GM18870 (cell line): ENCODE data around the gene CCL24.
"Not testable (repeated sequence)": the region's sequence is repeated elsewhere in the genome, so short reads cannot be mapped to it uniquely, and the experiment has no call there.

ENCODE experiments used
- ATAC-seq: cut with Tn5 transposase; IDR thresholded peaks from one replicate; pipeline ENCODE4 v1.9.1; 2021; ENCODE audit warnings: moderate library complexity; ENCODE audit not compliant: unreplicated experiment

Gene CCL24

DNA sequence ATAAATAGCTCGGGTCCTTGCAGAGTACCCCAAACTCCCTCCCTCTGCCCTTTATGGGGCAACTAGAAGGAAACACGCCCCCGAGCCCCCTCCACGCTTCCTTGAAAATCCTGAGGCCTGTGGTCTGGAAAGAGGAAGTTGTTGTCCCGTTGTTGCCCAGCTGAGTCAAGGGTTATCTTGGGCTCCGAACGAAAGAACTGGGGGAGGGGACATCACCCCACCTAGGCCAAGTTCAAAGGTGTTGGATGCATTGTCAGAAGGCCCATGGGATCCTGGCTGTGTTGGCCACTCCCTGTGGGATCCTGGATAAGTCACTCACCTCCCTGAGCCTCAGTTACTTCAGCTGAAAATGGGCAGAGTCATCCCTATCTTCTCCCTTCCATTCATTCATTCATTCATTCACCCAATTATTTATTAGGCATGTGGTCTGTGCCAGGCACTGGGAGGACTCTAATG is at the start of gene CCL24:
CCL24 (minus strand) TSS at position 26 of the 456 bp plus-strand sequence. CDS start 91 bp downstream, outside the sequence.
- no peak for ATAC-seq

DNA sequence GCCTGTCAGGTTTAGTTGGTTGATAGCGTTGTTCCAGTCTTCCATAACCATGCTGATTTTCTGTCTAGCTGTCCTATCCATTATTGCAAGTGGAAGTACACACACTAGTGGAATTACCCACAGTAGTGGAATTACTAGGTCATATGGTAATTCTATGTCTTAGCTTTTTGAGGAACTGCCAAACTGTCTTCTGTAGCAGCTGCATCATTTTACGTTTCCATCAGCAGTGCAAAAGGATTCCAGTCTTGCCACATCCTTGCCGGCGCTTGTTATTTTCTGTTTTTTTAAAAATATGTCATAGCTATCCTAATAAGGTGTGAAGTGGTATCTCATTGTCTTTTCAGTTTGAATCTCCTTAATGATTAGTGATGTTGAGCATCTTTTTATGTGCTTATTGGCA is 48.0 kb upstream of the CCL24 start:
- no peak for ATAC-seq

- ATAC-seq: no peak
Measured at GRCh38 chr7:75858410-75858809, 44.8 kb upstream of the CCL24 start.

GRCh38 chr7:75856536-75856935 is 42.9 kb upstream of the CCL24 start:
- no peak for ATAC-seq

- not testable (repeated sequence) for ATAC-seq
Measured at GRCh38 chr7:75854813-75855345, 41.3 kb upstream of the CCL24 start.

DNA sequence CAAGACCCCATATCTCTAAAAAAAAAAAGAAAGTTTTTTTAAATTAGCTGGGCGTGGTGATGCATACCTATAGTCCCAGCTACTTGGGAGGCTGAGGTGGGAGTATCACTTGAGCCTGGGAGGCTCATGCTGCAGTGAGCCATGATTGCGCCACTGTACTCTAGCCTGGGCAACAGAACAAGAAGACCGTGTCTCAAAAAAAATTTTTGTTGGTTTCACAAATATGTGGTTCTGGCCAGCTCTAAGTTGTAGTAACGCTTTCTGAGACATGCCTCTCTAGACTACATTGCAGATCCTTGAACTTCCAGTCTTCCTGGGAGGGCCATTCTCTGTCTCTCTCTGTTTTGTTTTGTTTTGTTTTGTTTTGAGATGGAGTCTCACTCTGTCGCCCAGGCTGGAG is 40.6 kb upstream of the CCL24 start:
- no peak for ATAC-seq

DNA sequence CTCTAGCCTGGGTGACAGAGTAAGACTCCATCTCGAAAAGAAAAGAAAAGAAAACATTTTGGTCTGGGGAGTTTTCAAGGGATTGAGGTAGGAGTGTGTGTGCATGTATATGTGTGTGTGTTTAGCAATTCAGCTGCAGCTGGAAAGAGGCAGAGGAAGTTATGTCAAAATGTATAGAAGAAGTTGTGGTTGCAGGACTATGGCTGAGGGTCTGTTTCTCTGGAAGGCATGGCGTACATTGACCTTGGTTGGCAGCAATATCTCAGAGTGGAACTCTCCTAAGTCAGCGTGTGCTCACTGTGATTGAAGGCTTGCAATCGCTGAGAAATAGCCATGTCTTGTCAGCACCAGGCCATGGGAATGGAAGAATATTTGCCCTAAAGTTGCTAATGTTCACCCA is 36.6 kb upstream of the CCL24 start:
- no peak for ATAC-seq

DNA sequence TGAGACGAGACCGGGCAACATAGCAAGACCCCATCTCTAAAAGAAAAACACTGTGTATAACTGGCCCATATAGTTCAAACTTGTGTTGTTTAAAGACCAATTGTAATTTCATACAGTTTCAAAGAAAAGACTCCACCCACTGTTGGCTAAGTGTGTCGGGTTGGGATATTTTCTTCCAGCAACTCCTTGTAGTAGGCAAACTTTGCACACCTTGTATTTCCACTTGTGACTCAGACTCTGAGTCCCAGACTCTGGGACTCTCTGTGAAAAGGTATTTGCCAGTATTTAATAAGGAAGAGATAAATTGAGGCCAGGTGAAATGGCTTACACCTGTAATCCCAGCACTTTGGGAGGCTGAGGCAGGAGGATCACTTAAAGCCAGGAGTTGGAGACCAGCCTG is 36.0 kb upstream of the CCL24 start:
- no peak for ATAC-seq

DNA sequence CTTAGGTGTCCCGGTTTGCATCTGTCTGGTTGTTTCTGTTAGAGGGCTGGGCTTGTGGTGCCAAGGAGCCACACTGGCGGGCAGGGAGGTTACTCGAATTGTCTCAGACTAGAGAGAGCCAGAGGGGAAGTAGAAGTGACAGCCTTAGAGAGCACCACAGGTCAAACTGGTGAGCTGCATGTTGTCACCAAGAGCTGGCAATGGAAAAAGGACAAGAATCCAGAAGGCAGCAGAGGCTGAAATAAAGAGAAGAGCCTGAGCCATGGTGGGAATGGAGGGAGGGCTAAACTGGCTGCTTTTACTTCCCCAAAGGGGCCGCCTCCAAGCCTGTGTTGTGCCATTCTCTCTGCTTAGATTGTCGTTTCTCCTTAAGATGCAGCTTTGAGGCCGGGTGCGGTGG is 34.1 kb upstream of the CCL24 start:
- ATAC-seq: no peak

GRCh38 chr7:75845132-75845531 is 31.5 kb upstream of the CCL24 start:
- ATAC-seq: not testable (repeated sequence)

DNA sequence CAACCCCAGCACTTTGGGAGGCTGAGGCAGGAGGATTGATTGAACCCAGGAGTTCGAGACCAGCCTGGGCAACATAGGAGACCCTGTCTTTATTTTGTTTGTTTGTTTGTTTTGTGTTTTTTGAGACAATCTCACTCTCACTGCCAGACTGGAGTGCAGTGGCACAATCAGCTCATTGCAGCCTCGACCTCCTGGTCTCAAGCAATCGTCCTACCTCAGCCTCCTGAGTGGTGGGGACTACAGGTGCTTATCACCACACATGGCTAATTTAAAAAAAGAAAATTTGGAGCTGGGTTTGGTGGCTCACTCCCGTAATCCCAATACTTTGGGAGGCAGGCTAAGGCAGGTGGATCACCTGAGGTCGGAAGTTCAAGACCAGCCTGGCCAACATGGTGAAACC is 30.6 kb upstream of the CCL24 start:
- ATAC-seq: no peak

GRCh38 chr7:75843613-75844116 is 30.1 kb upstream of the CCL24 start:
- ATAC-seq: no peak

DNA sequence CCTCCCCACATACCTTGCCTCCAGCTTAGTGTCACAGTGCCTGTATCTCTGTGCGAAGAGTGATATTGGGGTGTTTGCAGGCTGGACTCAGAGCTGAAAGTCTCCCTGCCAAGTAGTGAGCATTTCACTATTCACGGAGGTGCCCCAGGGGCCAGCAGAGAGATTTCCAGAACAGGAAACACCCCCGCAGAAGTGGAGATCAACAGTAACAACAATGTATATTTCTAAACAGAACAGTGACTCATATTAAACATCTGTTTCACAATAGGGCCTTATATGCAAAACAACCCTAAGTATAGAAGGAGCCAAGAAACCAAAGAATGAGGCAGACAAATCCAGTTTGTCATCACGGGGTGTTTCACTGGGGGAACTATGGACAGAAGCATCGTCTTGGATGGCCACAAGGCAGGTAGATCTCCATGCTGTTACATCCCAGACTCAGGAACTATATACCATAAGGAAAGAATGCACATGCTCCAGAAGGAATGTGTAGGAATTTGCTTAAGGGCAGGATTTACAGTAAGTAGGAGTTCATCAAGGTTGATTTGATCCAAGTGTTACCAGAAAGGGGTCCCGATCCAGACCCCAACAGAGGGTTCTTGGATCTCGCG is 29.3 kb upstream of the CCL24 start:
- peak; percentile 93 for ATAC-seq

DNA sequence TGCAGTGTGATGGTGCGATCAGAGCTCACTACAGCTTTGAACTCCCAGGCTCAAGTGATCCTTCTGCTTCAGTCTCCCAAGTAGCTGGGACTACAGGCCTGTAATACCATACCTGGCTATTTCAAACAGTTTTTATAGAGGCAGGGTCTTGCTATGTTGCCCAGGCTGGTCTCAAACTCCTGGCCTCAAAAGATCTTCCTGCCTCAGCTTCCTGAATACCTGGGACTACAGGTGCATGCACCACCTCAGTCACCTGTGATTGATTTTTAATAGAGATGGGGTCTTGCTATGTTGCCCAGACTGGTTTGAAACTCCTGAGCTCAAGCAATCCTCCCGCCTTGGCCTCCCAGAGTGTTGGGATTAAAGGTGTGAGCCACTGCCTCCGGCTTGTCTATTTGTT is 26.4 kb upstream of the CCL24 start:
- no peak for ATAC-seq

- ATAC-seq: not testable (repeated sequence)
Measured at GRCh38 chr7:75838281-75838930, 24.8 kb upstream of the CCL24 start.

DNA sequence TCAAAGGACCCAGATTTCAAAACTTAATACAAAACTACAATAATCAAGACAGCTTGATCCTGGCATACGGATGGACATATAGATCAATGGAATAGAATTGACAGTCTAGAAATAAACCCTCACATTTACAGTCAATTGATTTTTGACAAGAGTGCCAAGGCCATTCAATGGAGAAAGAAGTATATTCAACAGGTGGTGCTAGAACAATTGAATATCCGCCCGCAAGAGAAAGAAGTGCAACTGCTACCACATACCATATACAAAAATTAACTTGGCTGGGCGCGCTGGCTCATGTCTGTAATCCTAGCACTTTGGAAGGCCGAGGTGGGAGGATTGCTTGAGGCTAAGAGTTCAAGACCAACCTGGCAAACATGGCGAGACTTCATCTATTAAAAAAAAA is 23.2 kb upstream of the CCL24 start:
- no peak for ATAC-seq

DNA sequence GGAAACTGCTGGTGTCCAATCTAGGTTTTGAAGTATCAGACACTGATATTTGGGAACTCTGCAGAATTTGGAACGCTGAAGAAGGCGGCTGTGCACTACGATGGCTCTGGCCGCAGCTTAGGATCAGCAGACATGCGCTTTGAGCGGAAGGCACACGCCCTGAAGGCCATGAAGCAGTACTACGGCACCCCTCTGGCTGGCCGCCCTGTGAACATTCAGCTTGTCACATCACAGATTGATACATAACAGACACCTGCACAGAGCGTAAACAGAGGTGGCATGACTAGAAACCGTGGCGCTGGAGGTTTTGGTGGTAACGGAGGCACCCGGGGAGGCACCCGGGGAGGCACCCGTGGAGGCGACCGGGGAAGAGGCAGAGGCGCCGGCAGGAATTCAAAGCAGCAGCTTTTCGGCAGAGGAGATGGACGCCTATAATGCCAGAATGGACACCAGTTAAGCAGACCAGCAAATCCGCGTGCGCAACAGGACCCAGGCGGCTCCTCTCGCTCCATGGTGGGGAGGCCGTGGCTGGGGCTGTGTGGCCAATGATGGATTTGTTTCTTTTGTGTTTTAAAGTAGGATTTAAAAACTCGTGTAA is 22.2 kb upstream of the CCL24 start:
- ATAC-seq: no peak

GRCh38 chr7:75833662-75834061 is 20.1 kb upstream of the CCL24 start:
- not testable (repeated sequence) for ATAC-seq

DNA sequence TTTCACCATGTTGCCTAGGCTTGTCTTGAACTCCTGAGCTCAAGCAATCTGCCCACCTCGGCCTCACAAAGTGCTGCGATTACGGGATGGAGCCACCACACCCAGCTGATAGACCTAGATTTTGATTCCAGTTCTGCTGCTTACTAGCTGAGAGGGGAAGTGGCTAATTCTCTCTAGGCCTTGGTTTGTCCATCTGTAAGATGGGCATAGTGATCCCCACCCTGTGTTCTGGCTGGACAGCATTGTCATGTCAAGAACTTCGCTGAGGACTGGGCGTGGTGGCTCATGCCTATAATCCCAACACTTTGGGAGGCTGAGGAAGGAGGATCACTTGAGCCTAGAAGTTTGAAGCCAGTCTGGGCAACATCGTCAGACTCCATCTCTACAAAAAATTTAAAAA is 17.4 kb upstream of the CCL24 start:
- no peak for ATAC-seq

DNA sequence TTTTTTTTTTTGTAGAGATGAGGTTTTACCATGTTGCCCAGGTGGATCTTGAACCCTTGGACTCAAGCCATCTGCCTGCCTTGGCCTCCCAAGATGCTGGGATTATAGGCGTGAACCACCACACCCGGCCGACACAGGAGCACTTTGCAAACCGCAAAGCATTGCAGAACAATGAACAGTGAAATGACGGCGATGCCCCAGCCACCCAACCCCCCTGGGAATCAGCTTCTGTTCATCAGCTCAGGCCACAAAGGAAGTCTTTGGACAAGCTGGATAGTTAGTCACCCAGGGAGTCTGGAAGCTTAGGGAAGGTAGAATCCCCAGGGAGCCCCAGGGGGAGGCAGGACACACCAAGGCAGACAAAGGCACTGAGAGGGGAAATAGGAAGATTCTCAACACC is 16.1 kb upstream of the CCL24 start:
- ATAC-seq: not testable (repeated sequence)

- ATAC-seq: no peak
Measured at GRCh38 chr7:75823198-75823910, 9.7 kb upstream of the CCL24 start.
